Stimulated activated CD8-positive, alpha-beta memory T cell treated with anti-CD3 and anti-CD28 coated beads, Interleukin-12 subunit alpha, Interleukin-12 subunit beta, amount 100 ng/mL, for 4 hours (primary cell): ENCODE measurements around the gene BAIAP2.
A peak's percentile ranks its signal among the peaks of the same experiment; 100 is the strongest.
"Not testable (repeated sequence)": the region's sequence is repeated elsewhere in the genome, so short reads cannot be mapped to it uniquely, and the experiment has no call there.

ENCODE experiments used
- DNase-seq: peaks from one replicate; pipeline ENCODE4 v3.0.0-alpha.2; 2020; ENCODE audit warnings: low read depth

Gene BAIAP2

DNA sequence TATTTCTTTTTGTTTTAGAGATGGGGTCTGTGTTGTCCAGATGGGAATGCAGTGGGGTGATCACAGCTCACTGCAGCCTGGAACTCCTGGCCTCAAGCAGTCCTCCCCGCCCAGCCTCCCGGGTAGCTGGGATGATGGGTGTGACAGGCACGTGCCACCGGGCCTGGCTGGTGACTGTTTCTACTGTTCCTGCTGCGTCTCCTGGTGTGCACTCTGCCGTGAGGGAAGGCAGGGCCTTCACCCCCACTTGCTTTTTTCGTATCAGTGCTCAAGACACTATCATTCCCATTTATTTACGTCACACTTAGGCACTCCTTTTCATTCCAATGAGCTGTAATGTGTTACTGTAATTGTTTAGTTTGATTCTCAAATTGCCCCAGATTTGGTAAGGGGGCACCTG lies 105.1 kb downstream of the BAIAP2 start:
- no peak for DNase-seq

GRCh38 chr17:81140695-81141094 lies 105.7 kb downstream of the BAIAP2 start:
- DNase-seq, result no peak

- peak; percentile 19 for DNase-seq
Measured at GRCh38 chr17:81142301-81143199, 107.6 kb downstream of the BAIAP2 start.

- no peak for DNase-seq
Measured at GRCh38 chr17:81143200-81143527, 108.2 kb downstream of the BAIAP2 start.

GRCh38 chr17:81143717-81144422 lies 108.9 kb downstream of the BAIAP2 start:
- DNase-seq, result no peak

DNA sequence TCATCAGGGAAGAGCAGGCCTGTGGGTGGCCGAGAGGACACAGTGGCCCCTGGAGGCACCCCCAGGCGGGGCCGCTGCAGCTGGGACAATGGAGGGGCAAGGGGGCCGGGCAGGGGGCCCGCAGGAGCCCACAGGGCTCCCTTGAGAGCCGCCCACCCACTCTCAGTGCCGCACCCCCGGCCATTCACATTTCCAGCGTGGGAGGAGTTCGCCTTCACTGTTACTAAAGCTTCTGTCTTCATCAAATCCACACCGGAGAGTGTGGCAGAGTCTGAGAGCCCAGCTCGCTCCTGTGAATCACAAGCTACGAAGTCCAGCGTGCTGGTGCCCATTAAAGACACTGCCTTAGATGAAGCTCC lies 109.5 kb downstream of the BAIAP2 start:
- no peak for DNase-seq

DNA sequence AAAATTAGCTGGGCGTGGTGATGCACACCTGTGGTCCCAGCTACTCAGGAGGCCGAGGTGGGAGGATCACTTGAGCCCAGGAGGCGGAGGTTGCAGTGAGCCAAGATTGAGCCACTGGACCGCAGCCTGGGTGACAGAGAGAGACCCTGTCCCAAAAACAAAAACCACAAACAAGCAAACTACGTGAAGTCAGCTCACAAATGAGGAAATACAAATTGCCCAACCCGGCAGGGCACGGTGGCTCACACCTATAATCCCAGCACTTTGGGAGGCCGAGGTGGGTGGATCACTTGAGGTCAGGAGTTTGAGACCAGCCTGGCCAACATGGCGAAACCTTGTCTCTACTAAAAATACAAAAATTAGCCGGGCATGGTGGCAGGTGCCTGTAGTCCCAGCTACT lies 111.3 kb downstream of the BAIAP2 start:
- not testable (repeated sequence) for DNase-seq

- DNase-seq, result no peak
Measured at GRCh38 chr17:81147701-81148100, 112.8 kb downstream of the BAIAP2 start.

DNA sequence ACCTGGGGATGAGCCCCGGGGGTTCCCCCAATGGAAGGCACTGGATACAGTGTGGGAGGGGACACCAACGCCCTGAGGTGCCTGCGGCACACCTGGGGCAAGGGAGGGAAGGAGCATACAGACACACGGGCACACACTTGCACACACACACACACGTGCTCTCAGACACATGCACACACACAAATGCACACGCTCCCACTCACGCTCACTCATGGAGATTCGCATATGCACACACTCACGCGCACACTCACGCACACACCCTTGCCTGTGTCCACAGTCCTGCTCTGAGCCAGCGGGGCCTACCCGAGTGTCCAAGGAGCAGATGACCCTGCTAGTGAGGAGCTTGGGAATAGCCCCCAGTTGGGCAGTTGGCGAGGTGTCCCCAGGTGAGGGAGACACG lies 113.6 kb downstream of the BAIAP2 start:
- DNase-seq, result no peak

DNA sequence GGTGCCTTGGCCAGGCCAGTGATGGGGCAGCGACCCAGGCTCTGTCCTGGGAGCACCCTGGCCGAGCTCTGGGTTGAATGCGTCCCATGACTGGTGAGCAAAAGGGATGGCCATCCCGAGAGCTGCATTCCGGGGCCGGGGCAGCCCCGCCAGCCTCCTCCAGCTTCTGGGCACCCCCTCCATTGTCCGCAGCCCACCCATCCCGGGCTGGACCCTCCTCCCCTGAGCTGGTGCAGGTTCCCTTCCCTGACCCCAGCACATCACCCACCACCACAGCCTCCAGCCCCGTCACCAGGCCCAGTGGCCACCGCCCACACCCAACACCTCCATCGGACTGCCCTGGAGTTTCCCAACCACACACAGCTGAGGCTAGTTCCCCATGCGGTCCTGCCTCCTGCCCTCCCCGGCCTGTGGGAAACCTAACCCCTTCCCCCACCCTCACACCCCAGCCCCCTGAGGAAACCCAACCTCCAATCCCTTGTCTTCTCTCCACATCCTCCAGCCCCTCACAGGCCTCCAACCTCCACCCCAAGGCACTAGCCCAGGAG lies 114.1 kb downstream of the BAIAP2 start:
- DNase-seq, result no peak

DNA sequence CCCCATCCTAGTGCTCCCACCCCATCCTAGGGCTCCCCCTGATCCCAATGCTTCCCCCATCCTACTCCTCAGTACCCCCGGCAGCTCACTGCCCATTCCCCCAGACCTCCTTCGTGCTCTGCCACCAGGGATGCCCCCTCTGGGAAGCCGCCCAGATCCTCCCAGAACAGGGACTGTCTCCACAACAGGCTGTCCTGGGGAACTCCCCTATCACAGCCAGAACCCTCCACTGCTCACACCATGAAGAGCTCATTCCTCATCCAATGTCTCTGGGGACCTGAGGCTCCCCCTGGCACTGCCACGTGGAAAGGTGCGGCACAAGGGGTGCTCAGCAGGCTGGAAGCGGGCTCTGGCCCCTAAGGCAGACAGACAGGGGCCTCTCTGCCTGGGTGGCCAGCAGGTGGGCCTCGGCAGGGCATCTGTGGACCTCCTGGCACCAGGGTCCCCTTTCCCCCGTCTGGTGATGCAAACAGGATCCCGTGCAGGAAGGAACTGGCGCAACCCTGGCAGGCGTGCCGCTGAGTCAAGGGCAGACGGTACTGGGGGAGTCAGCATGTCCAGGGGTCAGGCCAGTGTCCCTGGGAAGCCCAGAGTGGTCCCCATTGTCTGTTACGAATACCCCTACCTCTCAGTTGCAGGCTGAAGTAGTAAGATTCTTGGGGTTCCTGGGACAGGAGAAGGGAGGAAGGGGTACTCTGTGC lies 115.6 kb downstream of the BAIAP2 start:
- DNase-seq, result no peak

- no peak for DNase-seq
Measured at GRCh38 chr17:81151278-81151677, 116.3 kb downstream of the BAIAP2 start.

- no peak for DNase-seq
Measured at GRCh38 chr17:81152288-81152828, 117.4 kb downstream of the BAIAP2 start.

DNA sequence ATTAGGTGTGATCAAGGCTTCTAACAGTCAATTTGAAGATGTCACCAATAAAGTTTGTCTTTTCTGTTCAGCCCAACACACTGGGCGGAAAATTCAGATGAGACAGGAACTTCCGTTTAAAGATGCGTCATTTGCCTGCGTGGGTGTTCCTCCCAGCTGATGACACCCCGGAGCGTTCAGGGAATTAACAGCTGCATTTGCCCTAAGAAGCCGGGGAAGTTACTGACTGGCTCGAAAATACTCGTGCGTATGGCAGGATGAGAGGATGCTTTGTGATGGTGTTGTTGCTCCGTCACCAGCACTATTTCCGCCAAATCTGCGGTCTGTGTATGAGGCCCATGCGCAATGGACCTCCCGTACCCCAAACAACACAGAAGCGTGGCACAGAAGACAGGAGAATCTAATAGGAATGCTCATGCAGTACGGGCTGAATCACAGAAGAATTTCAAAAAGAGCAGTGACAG lies 118.4 kb downstream of the BAIAP2 start:
- no peak for DNase-seq

DNA sequence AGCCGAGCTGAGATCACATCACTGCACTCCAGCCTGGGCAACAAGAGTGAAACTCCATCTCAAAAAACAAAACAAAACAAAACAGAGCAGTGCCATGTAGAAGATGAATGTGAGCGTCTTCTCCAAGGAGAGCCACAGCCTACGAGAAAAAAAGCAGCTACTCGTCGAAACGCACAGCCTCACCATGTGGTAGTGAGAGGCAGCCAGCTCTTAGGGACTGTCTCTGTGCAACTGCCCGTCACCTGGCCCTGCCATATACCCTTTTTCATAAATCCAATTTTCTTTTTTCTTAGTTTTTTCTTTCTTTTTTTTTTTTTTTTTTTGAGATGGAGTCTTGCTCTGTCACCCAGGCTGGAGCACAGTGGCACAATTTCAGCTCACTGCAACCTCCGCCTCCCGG lies 119.1 kb downstream of the BAIAP2 start:
- DNase-seq, result not testable (repeated sequence)

DNA sequence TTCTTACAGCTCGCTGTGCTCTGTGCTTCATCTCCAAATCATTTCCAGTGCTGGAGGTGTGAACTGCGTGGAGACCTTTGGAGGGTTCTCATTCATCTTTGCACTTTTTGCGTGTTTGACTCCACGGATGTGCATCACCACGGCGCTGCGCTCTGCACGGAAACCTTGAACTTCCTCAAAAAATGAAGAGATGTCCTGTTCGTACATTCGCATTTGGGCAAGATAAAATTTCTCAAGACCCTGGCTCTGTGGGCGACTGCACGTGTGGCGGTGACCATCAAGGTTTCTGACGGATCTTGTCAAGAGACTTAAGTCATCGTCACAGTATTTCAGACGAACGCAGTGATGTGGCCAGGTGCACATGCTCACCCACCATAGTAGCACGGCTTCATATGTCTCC lies 120.0 kb downstream of the BAIAP2 start:
- DNase-seq, result no peak

DNA sequence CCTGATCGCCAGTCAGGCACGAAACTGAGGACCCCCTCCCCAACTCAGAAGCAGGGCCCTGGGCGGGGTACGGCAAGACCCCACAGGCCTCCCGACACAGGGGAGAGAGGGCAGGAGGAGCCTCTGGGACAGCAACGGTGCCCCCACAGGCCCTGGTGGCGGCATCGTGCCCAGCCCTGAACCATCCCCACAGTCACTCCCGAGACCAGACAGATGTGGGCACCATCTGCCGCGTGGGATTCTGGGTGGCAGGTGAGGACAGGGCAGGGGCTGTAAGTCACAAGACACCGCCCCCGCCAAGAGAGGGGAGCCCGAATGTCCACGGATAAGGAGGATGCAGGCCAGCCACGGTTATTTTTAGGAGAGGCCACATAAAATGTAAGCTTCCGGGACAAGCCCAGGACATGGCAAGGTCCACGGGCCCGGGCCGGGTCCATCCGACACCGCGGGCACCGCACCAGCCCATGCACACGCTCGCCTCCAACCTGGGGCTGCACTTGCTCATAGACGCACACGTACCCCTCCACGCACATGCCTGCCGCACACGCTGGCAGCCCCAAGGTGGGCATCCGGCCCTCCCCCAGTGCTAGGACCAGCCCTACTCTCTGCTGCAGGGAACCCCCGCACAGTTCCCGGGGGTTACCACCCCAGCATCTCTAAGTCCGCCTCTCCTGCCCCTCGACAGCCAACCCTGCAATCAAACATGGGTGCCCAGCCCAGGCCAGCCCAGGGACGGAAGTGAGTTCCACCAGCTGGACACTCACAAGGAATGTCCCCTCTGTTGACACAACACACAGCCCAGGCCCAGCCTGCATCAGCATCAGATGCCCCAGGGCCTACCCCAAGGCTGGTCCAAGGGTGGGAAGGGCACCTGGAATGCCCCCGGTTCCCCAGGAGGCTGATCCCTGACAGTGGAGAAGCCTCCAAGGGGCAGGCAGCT lies 122.2 kb downstream of the BAIAP2 start:
- DNase-seq, result no peak

DNA sequence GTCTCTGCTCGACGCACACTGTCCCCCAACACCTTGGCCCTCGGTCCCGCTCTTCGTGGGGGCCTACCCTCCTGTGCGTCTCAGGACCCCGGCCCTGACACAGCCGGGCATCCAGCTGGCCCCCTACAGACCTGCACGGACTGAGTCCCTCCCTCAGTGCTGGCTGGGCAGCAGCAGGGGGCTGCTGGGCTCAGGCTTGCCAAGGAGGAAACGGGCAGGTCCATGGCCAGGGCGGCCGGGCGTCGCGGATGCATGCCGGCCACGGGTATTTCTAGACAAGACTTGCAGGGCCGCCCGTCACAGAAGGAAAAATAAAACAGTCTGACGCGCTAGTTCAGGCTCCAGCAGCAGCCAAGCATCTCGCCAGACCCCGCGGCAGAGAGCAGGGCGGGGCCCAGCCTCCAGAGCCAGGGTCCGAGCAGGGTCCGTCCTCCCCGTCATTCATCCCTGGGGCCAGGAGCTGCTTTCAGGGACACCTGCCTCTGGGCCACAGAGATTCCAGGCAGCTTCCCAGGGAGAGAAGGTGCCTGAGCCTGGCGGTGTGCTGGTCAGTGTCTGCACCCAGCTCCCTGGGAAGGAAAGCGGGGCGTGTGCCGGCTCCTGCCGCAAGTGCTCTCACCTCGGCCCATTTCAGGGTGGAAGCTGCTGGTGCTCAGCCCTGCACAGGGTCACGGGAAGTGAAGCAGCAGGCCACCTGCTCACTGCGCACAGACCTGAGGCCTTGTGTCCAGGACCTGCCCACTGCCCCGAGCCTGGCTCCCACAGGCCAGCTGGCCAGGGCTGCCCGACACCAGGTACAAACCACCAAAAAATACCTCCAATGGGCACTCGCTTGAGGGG lies 123.1 kb downstream of the BAIAP2 start:
- no peak for DNase-seq

GRCh38 chr17:81158688-81159590 lies 124.0 kb downstream of the BAIAP2 start:
- DNase-seq, result no peak
